Kidney glomerular epithelial cell (primary cell): ENCODE data around the gene DOCK4.

Experiments
- DNase-seq: peaks from one replicate; lab custom pipeline; 2025; lab: John Stamatoyannopoulos, UW

DOCK4 gene

DNA sequence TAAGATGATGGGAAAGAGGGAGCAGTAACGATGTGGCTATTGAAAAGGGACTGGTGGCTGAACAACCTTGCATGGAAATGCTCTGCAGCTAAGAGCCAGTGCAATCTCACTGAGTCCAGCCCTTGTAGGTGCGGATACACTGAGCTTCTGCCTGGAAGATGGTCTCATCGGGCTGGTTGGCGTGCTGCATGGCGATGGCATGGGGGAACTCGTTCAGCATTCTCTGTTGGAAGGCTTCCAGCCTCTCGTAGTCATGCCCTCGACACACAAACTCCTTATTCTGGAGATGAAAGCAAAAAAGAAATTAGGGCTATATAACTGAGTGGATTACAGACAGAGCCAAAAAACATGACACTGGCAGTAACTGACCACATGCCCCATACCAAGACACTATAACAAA is 446.2 kb downstream of the DOCK4 start:
- no peak for DNase-seq

DNA sequence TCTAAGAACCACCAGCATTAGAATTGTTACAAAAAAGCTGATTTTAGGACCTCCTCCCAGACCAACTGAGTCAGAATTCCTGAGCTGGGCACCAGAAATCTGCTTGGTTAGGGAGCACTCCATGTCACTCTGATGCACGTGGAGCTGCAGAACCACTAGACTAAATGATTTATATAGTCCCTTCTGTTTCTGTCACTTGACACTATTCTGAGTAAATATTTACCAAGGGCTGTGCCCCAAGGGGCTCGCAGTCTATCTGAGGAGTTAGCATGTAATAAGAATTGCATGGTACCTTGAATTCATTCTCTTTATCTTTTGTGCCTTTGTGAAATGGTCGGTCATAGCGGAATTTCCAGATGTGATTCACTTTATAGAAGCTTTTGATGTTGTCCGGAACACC is 447.9 kb downstream of the DOCK4 start:
- no peak for DNase-seq

DNA sequence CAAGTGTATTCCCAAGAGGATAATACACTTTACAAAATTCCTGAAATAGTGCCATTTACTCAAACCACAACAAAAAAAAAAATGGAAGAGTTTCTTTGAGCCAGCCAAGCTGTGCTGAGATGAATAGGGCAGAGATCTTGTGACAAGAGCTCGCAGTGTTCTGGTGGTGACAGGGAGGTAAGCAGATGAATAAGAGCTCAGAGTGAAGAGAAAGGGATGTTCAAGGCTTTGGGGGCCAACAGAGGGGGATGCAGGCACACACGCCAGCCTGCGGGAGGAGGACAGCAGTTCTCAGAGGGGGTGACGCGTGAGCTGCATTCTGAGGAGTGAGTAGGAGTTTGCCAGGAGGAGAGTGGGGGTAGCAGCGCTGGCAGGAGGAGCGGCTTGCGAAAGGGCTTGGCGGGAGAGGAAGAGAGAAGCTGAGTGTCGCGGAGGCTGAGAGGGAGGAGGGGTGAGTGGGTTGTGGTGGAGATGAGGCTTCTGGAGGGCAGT is 449.5 kb downstream of the DOCK4 start:
- no peak for DNase-seq

GRCh38 chr7:111755383-111755782 is 450.8 kb downstream of the DOCK4 start:
- DNase-seq: no peak

GRCh38 chr7:111753968-111754367 is 452.2 kb downstream of the DOCK4 start:
- DNase-seq: no peak

DNA sequence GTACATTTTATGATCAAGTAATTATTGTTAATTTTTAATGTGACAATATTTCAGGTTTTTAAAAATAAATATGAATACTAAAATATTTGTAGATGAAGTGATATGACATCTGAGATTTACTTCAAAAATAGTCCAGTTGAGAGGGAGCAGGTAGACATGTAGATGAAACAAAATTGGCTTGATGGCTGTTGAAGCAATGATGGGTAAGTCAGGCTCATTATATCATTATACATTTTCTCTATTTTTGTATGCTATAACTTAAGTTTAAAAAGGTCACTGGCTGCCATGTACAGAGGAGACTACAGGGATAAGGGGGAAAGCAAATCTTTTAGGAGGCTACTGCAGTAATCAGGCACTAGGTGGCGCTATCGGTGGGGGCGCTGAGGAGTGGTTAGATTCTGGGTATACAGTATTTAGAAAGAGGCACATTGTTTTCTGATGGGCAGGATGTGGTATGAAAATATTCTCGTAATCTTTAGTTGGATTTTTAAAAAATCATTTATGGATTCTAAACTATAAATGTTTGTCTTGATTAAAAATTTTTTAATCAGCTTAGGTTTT is 454.1 kb downstream of the DOCK4 start:
- DNase-seq: peak; percentile 23

DNA sequence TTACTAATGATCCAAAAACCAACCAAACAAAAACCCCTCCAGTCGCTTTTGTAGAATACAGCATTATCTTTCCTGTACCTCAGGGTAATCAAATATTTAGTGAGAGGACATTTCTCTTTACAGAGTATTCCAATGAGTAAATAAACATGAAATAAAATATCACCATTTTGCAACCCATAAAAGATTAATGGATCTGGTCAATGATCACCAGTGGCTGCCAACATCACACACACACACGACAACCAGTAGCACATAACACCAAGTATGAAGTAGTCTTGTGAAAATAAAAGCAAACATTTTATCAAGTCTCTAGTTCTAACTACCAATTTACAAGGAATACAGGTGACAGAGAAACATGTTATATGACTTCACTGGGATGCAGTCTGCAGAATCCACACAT is 455.3 kb downstream of the DOCK4 start:
- DNase-seq: no peak

GRCh38 chr7:111750228-111750627 is 456.0 kb downstream of the DOCK4 start:
- no peak for DNase-seq

DNA sequence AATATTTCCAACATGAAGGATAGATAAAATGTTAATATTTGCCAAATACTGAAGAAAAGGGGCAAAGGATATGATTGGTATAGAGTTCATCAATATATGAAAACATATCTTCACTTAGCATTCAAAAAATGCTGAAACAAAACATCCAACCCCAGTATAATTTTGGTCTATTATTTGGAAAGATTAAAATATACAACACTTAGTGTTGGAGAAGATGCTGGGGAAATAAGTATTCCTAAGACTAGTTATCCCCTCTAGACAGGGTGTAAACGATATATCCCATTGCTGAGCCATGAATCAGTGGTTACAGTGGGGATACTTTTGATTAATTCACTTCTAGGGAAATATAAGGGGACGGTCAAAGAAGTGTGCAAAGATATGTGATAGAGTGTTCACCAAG is 456.6 kb downstream of the DOCK4 start:
- DNase-seq: no peak

- DNase-seq: no peak
Measured at GRCh38 chr7:111747718-111748117, 458.5 kb downstream of the DOCK4 start.

DNA sequence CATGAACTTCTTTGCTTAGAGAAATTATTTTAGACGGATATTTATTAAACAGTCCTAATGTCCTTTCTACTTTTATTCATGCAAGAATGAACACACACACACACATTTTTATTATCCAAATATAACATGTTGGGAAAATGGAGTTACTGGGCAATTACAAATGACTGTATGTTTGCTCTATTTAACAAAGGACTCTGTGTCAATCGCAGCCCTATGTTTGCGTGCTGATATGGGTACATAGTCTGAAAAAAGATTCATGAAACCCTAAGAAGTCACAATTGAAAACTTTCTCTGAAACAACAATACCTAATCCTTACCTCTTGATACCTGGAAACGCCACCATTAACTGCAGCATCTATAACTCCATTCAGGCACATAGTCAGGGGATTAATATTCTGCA is 459.2 kb downstream of the DOCK4 start:
- no peak for DNase-seq

DNA sequence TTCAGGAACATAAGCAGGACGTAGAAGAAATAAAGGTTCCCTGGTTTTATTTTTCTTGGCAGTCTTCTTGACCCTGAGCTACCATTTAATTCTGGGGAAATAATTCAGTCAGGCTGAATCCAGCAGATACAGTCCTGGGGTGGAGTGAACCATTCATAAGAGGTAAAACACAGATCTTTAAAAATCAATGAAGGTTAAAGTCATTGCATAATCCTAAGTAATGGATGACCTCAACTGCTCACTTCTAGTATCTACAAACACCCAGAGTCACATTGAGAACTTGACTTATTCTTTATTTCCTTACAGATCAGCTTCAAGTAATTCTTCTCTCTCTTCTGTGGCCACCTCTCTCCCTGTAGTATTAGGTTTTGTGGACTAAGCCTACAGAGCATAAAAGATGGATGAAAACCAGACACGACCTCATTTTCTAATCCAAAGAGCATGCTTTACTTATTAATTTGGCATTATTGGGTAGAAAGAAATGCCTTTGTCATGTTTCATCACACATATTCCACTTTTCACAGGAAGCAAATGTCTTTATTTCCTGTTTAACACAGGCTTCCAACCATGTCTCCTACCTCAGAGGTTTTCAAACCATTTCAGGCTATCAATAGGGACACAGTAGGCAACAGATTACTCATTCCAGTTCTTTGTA is 461.6 kb downstream of the DOCK4 start:
- DNase-seq: peak; percentile 46

- no peak for DNase-seq
Measured at GRCh38 chr7:111743244-111743847, 462.9 kb downstream of the DOCK4 start.

DNA sequence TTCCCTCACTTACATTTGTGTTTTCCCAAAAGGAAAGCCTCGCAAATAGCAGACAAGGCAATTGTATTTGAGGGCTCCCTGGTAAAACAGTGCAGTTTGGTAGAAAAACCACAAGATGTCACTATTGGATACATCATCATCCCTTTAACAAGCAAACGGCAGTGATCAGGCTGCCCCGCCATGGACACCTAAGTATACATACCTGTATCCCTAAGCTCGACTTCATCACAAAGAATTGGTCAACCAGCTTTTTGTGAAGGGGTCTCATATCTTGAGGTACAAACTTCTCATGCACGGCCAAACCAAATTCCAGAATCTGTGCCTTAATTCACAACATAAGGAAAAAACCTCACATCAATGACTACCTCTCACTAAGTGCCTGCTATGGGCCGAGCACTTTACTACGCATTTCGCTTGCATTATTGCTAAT is 464.4 kb downstream of the DOCK4 start:
- DNase-seq: peak; percentile 51

DNA sequence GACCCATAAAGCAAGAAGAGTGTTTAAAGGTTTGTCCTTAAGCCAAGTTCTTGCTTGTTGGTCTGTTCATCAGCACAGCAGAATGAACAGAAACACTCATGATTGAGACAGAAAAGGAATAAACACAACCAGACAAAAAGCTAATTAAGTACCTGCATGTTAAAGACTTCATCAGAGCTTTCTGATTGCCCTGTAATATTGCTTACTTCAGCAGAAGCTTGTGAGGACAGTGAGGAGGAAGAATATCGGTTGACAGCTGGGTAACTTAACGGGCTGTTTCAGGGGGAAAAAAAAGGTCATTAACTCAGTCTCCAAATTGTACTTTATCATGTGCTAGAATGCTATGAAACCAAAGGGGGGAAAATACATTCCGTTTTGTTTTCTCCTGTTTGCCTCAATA is 465.3 kb downstream of the DOCK4 start:
- no peak for DNase-seq

DNA sequence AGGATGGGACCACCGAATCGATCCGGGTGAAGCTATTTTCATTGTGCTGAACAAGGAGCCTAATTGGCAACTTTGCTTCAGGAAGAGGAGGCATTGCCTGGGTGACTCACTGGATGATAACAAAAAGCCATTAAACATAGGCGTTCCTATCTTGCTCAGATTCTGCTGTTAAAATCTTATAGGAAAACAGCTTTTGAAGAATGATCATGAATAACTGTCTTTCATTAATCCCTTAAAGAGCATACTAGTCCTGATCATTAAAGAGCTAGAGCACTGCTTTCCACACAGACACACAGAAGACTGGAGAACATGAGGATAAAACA is 469.7 kb downstream of the DOCK4 start:
- no peak for DNase-seq

DNA sequence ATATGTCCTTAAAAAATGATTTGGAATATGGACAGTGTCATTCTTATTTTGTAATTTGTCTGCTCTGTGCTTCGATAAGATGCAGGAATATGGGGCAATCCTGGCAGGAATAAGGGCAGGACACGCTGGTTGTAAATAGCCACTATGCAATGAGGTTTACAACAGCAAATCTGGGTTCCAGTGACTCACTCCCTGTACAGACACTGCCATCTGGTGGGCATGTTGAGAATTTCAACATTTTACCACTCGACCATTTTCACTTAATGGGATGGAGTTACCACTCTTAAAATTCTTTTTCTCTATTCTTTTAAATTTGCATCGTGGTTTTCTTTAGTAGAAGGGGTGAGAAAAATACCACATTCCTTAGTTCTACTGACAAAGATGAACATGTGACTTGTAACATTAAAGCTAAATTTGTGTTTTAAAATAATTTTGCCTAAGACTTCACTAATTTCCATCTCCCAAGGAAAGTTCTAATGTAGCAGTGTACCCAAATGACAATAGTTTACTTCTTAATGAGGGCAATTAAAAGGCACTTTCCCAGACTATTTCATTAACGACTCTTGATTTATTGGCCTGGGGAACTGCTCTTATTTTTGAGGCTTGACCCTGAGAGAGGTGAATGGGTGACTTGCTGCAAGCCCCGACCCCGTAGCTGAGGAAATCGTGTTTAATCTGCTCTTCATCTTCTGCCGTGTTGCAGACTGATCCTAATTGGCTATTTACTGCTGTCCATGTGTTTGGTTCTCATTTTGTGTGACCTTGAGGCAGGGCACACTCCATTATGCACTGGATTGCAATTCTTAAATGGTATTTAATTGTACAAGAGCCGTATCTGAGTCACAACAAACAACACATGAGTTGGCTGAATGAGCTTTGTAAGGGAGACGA is 470.3 kb downstream of the DOCK4 start:
- DNase-seq: peak; percentile 38

GRCh38 chr7:111734954-111735660 is 471.1 kb downstream of the DOCK4 start:
- no peak for DNase-seq

GRCh38 chr7:111732923-111733322 is 473.3 kb downstream of the DOCK4 start:
- DNase-seq: no peak

DNA sequence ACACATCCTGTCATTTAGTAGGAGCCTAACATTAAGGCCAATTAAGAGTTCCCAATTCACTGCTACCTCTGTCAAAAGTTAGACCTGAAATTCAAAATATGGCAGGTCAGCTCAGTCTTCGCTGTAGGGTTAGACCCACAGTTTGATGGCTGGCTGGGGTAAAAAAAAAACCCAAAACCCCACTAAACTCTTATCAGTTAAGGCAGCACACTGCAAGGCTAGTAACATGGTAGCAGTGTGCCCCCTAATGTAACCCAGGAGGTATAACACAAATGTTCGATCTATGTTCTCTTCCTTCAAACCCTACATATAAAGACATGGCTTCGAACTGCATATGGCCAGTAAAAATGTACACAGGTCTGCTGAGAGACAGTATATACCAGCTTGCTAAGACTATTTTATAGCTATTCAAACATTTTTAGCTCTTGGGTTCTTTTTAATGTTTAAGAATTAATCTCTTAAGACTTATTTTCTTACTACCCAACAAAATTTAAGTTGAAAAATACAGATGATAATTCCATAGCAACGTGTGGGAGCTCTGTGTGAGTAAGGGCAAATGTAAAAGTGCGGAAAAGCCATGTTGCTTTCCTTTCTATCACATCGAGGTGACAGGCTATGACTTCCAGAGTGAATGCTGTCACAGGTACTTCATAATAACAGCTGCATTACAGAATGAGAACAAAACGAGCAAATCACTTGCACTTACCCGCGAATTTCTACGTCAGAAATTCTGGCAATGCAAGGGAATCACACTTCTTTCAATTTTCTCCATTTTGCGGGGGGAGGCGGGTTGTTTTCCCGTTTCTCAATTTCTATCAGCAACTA is 475.5 kb downstream of the DOCK4 start:
- no peak for DNase-seq

- DNase-seq: no peak
Measured at GRCh38 chr7:111730057-111730456, 476.1 kb downstream of the DOCK4 start.
